IMR-90 (cell line): ENCODE results near the gene SERPINA9. TPM values are rescaled to one million over a fixed set of nuclear protein-coding genes. Genes with fewer than 3 reads are reported as not detected.

ENCODE experiments used
- ATAC-seq: fragments of 200-7000 bp; cut with Tn5 transposase; 2 replicates; pipeline ENCODE4 v1.9.1; 2020; ENCODE audit warnings: low read depth, mild to moderate bottlenecking, moderate library complexity
- BruUV-seq: library from RNA; stranded (reverse); fragments of 400-500 nt; replicated peaks from 2 replicates; lab custom pipeline; 2021; lab: Mats Ljungman, UMichigan
- CTCF ChIA-PET: fragments of 300-600 bp; formaldehyde crosslinking; extraction: SDS; loops from one replicate; lab custom pipeline; 2021; ENCODE audit warnings: antibody characterized with exemption; lab: Yijun Ruan, JAX
- POLR2A ChIA-PET: fragments of 300-600 bp; sonication (Branson Sonifier 250); formaldehyde crosslinking; loops from one replicate; lab custom pipeline; 2022; ENCODE audit warnings: antibody characterized with exemption; ENCODE audit not compliant: unreplicated experiment; lab: Charles Lee
- DNase-seq: peaks from one replicate; pipeline ENCODE4 v3.0.0; 2013
- H2AFZ ChIP-seq: replicated peaks from 2 replicates; pipeline ENCODE3; 2013; ENCODE audit warnings: low read length, mild to moderate bottlenecking; ENCODE audit not compliant: poor library complexity
- H2AK5ac ChIP-seq: 2 replicates; pipeline ENCODE4 v1.6.1; 2013; ENCODE audit warnings: low read depth, low read length, inconsistent platforms
- H2AK9ac ChIP-seq: replicated peaks from 2 replicates; pipeline ENCODE3; 2013; ENCODE audit warnings: mild to moderate bottlenecking, low read depth, low read length, moderate library complexity; ENCODE audit not compliant: poor library complexity
- H2BK120ac ChIP-seq: 2 replicates; pipeline ENCODE4 v1.6.1; 2013; ENCODE audit warnings: low read depth, low read length, inconsistent platforms
- H2BK15ac ChIP-seq: 3 replicates; pipeline ENCODE4 v1.6.1; 2013; ENCODE audit warnings: low read depth, low read length, inconsistent platforms
- H2BK20ac ChIP-seq: 2 replicates; pipeline ENCODE4 v1.6.1; 2013; ENCODE audit warnings: low read depth, mild to moderate bottlenecking, inconsistent platforms, low read length, moderate library complexity
- H2BK5ac ChIP-seq: 2 replicates; pipeline ENCODE4 v1.6.1; 2013; ENCODE audit warnings: mild to moderate bottlenecking, low read depth, low read length, inconsistent platforms; ENCODE audit not compliant: poor library complexity, severe bottlenecking
- H3K14ac ChIP-seq: replicated peaks from 2 replicates; pipeline ENCODE4 v1.6.1; 2013; ENCODE audit warnings: low read depth, low read length, inconsistent platforms
- H3K18ac ChIP-seq: 2 replicates; pipeline ENCODE4 v1.6.1; 2013; ENCODE audit warnings: low read depth, low read length, control low read depth
- H3K23ac ChIP-seq: 2 replicates; pipeline ENCODE4 v1.6.1; 2013; ENCODE audit warnings: low read depth, low read length, inconsistent platforms
- H3K27ac ChIP-seq: 2 replicates; pipeline ENCODE4 v1.5.1; 2013; ENCODE audit warnings: mild to moderate bottlenecking, control low read depth, low read length; ENCODE audit not compliant: insufficient read depth
- H3K27me3 ChIP-seq: 2 replicates; pipeline ENCODE4 v1.6.1; 2013; ENCODE audit warnings: low read length; ENCODE audit not compliant: control insufficient read depth, insufficient read depth
- H3K36me3 ChIP-seq: 2 replicates; pipeline ENCODE4 v1.6.1; 2013; ENCODE audit warnings: low read length, mixed read lengths; ENCODE audit not compliant: control insufficient read depth, insufficient read depth
- H3K4ac ChIP-seq: 2 replicates; pipeline ENCODE4 v1.6.1; 2013; ENCODE audit warnings: low read depth, low read length, inconsistent platforms
- H3K4me1 ChIP-seq: 2 replicates; pipeline ENCODE4 v1.6.1; 2013; ENCODE audit warnings: low read length, mixed read lengths; ENCODE audit not compliant: control insufficient read depth, insufficient read depth
- H3K4me2 ChIP-seq: 2 replicates; pipeline ENCODE4 v1.6.1; 2013; ENCODE audit warnings: low read depth, mild to moderate bottlenecking, control low read depth, low read length, moderate library complexity
- H3K4me3 ChIP-seq: 2 replicates; pipeline ENCODE4 v1.5.1; 2013; ENCODE audit warnings: low read depth, mild to moderate bottlenecking, control low read depth, low read length, moderate library complexity; ENCODE audit not compliant: insufficient read depth
- H3K56ac ChIP-seq: 2 replicates; pipeline ENCODE4 v1.6.1; 2013; ENCODE audit warnings: low read length, inconsistent platforms; ENCODE audit not compliant: insufficient read depth; ENCODE audit errors: extremely low read depth
- H3K79me1 ChIP-seq, 2 experiments: 2 replicates each; pipeline ENCODE4 v1.6.1; 2013; ENCODE audit warnings: low read length in 2 of 2, inconsistent platforms in 1 of 2, low read depth in 1 of 2
- H3K9ac ChIP-seq: 2 replicates; pipeline ENCODE4 v1.6.1; 2013; ENCODE audit warnings: low read depth, low read length, control low read depth
- H3K9me1 ChIP-seq: 2 replicates; pipeline ENCODE4 v1.6.1; 2013; ENCODE audit warnings: low read length, inconsistent platforms; ENCODE audit not compliant: insufficient read depth
- H3K9me3 ChIP-seq: 2 replicates; pipeline ENCODE4 v1.6.1; 2013; ENCODE audit warnings: low read length; ENCODE audit not compliant: control insufficient read depth, insufficient read depth
- H4K20me1 ChIP-seq: 2 replicates; pipeline ENCODE4 v1.6.1; 2013; ENCODE audit warnings: low read length, inconsistent platforms; ENCODE audit not compliant: insufficient read depth
- H4K5ac ChIP-seq: 2 replicates; pipeline ENCODE4 v1.6.1; 2013; ENCODE audit warnings: mild to moderate bottlenecking, low read depth, low read length, control low read depth
- H4K8ac ChIP-seq, 2 experiments: 2 replicates each; pipeline ENCODE4 v1.6.1; 2013; ENCODE audit warnings: low read depth in 2 of 2, low read length in 2 of 2, control low read depth in 1 of 2, inconsistent platforms in 1 of 2
- H4K91ac ChIP-seq: 2 replicates; pipeline ENCODE4 v1.6.1; 2013; ENCODE audit warnings: low read depth, low read length, inconsistent platforms; ENCODE audit not compliant: insufficient read depth
- CHD1 ChIP-seq: IDR thresholded peaks from 2 replicates; pipeline ENCODE4 v1.6.1; 2012; ENCODE audit warnings: low read depth, low read length, improper control_type of control experiment
- FOS ChIP-seq: fragments of 150-350 bp; IDR thresholded peaks from 2 replicates; pipeline ENCODE4 v1.6.1; 2016; ENCODE audit warnings: low read depth, low read length
- MXI1 ChIP-seq: IDR thresholded peaks from 2 replicates; pipeline ENCODE4 v1.6.1; 2012; ENCODE audit warnings: low read depth, mild to moderate bottlenecking, low read length, moderate library complexity, borderline replicate concordance
- RCOR1 ChIP-seq: IDR thresholded peaks from 2 replicates; pipeline ENCODE4 v1.6.1; 2012; ENCODE audit warnings: mild to moderate bottlenecking, low read length, improper control_type of control experiment; ENCODE audit not compliant: insufficient replicate concordance
- RFX5 ChIP-seq: IDR thresholded peaks from 2 replicates; pipeline ENCODE4 v1.8.0; 2012; ENCODE audit warnings: low read depth, mild to moderate bottlenecking, low read length, moderate library complexity
- WGBS, 2 experiments: methylation state at CpG; one replicate each; pipeline versions ENCODE4 v1.1.5 to v1.1.7; 2013; ENCODE audit warnings: missing lambda C conversion rate in 2 of 2; ENCODE audit not compliant: insufficient read length in 1 of 2; ENCODE audit errors: extremely low coverage in 2 of 2; 5-methylcytosine and 5-hydroxymethylcytosine counted together
- dilution Hi-C: fragments of 300-500 bp; cut with HindIII; formaldehyde crosslinking; loops from one replicate; pipeline ENCODE4 v1.14.3; 2018; ENCODE audit warnings: low sequenced_read_pairs; ENCODE audit not compliant: unreplicated experiment
- in situ Hi-C: fragments of 300-500 bp; cut with MboI; formaldehyde crosslinking; loops from 3 replicates; pipeline ENCODE4 v1.14.3; 2019; ENCODE audit warnings: low sequenced_read_pairs, inconsistent platforms, mixed read lengths
- intact Hi-C: fragments of 100-400 bp; cut with micrococcal nuclease; formaldehyde crosslinking; loops from 2 replicates; pipeline ENCODE4 v1.10.0; 2022
- polyA plus RNA-seq, 3 experiments: library from polyadenylated mRNA; depleted of rRNA; stranded (reverse); fragments of >200 nt; gene quantifications; 2 replicates each; pipeline ENCODE4 v1.2.3, GENCODE V29; 2012; ENCODE audit warnings: low replicate concordance in 1 of 3
- total RNA-seq: library from RNA; depleted of rRNA; stranded (reverse); fragments of >200 nt; gene quantifications from 2 replicates; pipeline ENCODE4 v1.2.3, GENCODE V29; 2012

SERPINA9 gene
- total and polyA plus RNA-seq, 2 of the 4 experiments (the other 2 are of a cell fraction) = 0.09 to 0.18 TPM

- WGBS, 2 experiments = 50% methylated on average over 2 of the region's 11 CpGs; no CpG with 5 or more reads in 1 of the 2 experiments
- no TSS peak for BruUV-seq
- Histone ChIP-seq H4K8ac (no peak overlapping the region), H3K4me3 (no peak overlapping the region), H3K23ac (no peak overlapping the region), H3K9me1 (no peaks in the 10 kb centered on the region), H4K5ac (no peak overlapping the region), H2BK5ac (no peak overlapping the region), H3K27ac (no peak overlapping the region), H2AK9ac (no peak overlapping the region), H3K9me3 (no peaks in the 10 kb centered on the region), H3K4ac (no peak overlapping the region), H3K4me2 (no peak overlapping the region), H2BK120ac (no peak overlapping the region), H4K91ac (no peak overlapping the region), H4K20me1 (no peaks in the 10 kb centered on the region), H3K56ac (no peak overlapping the region), H2BK20ac (no peak overlapping the region), H3K36me3 (no peaks in the 10 kb centered on the region), H2AK5ac (no peak overlapping the region), H3K79me1 (no peaks in the 10 kb centered on the region), H3K9ac (no peak overlapping the region), H3K4me1 (no peaks in the 10 kb centered on the region), H3K14ac (no peak overlapping the region), H3K18ac (no peak overlapping the region), H3K27me3 (peaks cover 12% of the 10 kb centered on the region), H2BK15ac (no peak overlapping the region), H2AFZ (no peak overlapping the region)
- TF ChIP-seq FOS = no peak
- TF ChIP-seq CHD1 = no peak
- no peak for TF ChIP-seq RCOR1
- no peak for TF ChIP-seq MXI1
- no peak for TF ChIP-seq RFX5
- intact Hi-C loops (loop anchor here (5.0 to 10.0 kb wide), 2 partner anchors 305 to 357 kb away; no protein-coding TSS in a partner anchor), dilution Hi-C loops (no loop called here), in situ Hi-C loops (no loop called here)
- ChIA-PET CTCF (no interaction called here), POLR2A (no interaction called here)
- no peak for ATAC-seq
- no peak for DNase-seq
Measured at GRCh38 chr14:94489336-94489735, 13.3 kb upstream of the SERPINA9 start.
